Smooth muscle cell (in vitro differentiated cells): ENCODE data around the gene UVSSA. TPM values are rescaled to one million over a fixed set of nuclear protein-coding genes. Genes with fewer than 3 reads are reported as not detected.

ENCODE experiments used
- DNase-seq: peaks from one replicate; lab custom pipeline; 2025; ENCODE audit not compliant: unreplicated experiment; lab: John Stamatoyannopoulos, UW
- H2AFZ ChIP-seq: fragments of 200-600 bp; sonication (generic); 2 replicates; pipeline ENCODE4 v1.6.0; 2016; ENCODE audit warnings: antibody characterized with exemption, low read depth, mild to moderate bottlenecking
- H3F3A ChIP-seq: fragments of 200-600 bp; sonication (generic); 2 replicates; pipeline ENCODE4 v1.6.0; 2017; ENCODE audit warnings: antibody characterized with exemption, low read depth
- H3K27ac ChIP-seq: fragments of 200-600 bp; sonication (generic); 2 replicates; pipeline ENCODE4 v1.5.1; 2016; ENCODE audit warnings: low read depth, mild to moderate bottlenecking
- H3K27me3 ChIP-seq: fragments of 200-600 bp; sonication (generic); 2 replicates; pipeline ENCODE4 v1.6.1; 2016; ENCODE audit warnings: low read depth, mild to moderate bottlenecking
- H3K36me3 ChIP-seq: fragments of 200-600 bp; sonication (generic); 2 replicates; pipeline ENCODE4 v1.5.1; 2016; ENCODE audit warnings: low read depth
- H3K4me1 ChIP-seq: fragments of 200-600 bp; sonication (generic); 2 replicates; pipeline ENCODE4 v1.5.1; 2016; ENCODE audit warnings: low read depth
- H3K4me2 ChIP-seq: fragments of 200-600 bp; sonication (generic); 2 replicates; pipeline ENCODE4 v1.6.0; 2016; ENCODE audit warnings: mild to moderate bottlenecking
- H3K4me3 ChIP-seq: fragments of 200-600 bp; sonication (generic); 2 replicates; pipeline ENCODE4 v1.5.1; 2016; ENCODE audit warnings: mild to moderate bottlenecking
- H3K79me2 ChIP-seq: fragments of 200-600 bp; sonication (generic); 2 replicates; pipeline ENCODE4 v1.6.0; 2016; ENCODE audit warnings: low read depth, mild to moderate bottlenecking
- H3K9ac ChIP-seq: fragments of 200-600 bp; sonication (generic); 2 replicates; pipeline ENCODE4 v1.6.0; 2016; ENCODE audit warnings: low read depth
- H3K9me3 ChIP-seq: fragments of 200-600 bp; sonication (generic); replicated peaks from 2 replicates; pipeline ENCODE4 v1.5.1; 2016; ENCODE audit warnings: low read depth
- H4K20me1 ChIP-seq: fragments of 200-600 bp; sonication (generic); 2 replicates; pipeline ENCODE4 v1.6.0; 2016; ENCODE audit warnings: low read depth
- WGBS: methylation state at CpG from one replicate; pipeline ENCODE4 v1.1.7; 2016; ENCODE audit warnings: low lambda C conversion rate; 5-methylcytosine and 5-hydroxymethylcytosine counted together
- polyA plus RNA-seq: library from polyadenylated mRNA; unstranded; fragments of >200 nt; fragmentation: Nextera tagmentation; extraction: Ambion mirVana; gene quantifications from 2 replicates; pipeline ENCODE4 v1.2.1, GENCODE V29; 2016
- total RNA-seq: library from RNA; depleted of rRNA; stranded (reverse); fragments of >200 nt; gene quantifications from 2 replicates; pipeline ENCODE4 v1.2.3, GENCODE V29; 2014
- TF ChIP-seq, protein P1 (sequence below): fragments of 200-600 bp; sonication (generic); IDR thresholded peaks from 2 replicates; pipeline ENCODE4 v1.5.1; 2017; ENCODE audit warnings: borderline replicate concordance, mild to moderate bottlenecking, antibody characterized with exemption; ENCODE audit not compliant: insufficient read depth, poor library complexity, severe bottlenecking

UVSSA gene
- total and polyA plus RNA-seq, 2 experiments from 2014 or later, result 9.0 to 13.0 TPM

DNA sequence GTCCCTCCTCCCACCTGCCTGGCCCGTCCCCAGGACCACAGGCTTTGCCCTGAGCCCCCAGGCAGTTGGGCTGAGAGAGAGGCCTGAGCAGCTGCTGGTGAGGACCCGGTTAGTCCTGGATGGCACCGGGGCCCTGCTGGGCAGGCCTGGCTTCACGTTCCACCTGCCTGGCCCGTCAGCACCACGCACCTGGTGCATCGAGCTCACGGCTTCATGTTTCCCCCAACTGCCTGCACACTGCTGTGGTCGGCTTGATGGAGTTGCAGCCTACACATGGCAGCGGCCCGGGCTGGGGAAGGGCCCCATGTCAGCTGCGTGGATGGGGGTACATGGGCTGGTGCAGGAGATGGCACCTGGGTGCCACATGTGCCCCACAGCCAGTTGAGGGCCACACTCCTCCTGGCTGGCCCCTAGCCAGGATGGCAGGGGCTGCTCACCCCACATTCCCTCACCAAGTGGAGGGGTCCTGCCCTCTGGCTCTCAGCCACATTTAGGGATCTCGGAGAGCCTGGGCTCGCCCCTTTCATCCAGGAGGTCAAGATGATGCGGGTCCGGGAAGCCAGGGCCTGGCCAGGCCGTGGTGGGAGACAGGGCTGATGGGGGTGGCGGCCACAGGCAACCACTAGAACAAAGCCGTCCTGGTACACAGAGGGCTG, 30.7 kb downstream of the UVSSA start:
- no peaks in the 10 kb centered on the region for H3K36me3 ChIP-seq
- H3K27me3 ChIP-seq, result no peaks in the 10 kb centered on the region
- H3K27ac ChIP-seq, result no peak overlapping the region
- no peak overlapping the region for H2AFZ ChIP-seq
- no peaks in the 10 kb centered on the region for H3K4me1 ChIP-seq
- no peak for DNase-seq
- TF ChIP-seq, protein P1, sequence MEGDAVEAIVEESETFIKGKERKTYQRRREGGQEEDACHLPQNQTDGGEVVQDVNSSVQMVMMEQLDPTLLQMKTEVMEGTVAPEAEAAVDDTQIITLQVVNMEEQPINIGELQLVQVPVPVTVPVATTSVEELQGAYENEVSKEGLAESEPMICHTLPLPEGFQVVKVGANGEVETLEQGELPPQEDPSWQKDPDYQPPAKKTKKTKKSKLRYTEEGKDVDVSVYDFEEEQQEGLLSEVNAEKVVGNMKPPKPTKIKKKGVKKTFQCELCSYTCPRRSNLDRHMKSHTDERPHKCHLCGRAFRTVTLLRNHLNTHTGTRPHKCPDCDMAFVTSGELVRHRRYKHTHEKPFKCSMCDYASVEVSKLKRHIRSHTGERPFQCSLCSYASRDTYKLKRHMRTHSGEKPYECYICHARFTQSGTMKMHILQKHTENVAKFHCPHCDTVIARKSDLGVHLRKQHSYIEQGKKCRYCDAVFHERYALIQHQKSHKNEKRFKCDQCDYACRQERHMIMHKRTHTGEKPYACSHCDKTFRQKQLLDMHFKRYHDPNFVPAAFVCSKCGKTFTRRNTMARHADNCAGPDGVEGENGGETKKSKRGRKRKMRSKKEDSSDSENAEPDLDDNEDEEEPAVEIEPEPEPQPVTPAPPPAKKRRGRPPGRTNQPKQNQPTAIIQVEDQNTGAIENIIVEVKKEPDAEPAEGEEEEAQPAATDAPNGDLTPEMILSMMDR, result no peak
- no peaks in the 10 kb centered on the region for H3K79me2 ChIP-seq
- no peak overlapping the region for H3K9ac ChIP-seq
- no peak overlapping the region for H3K4me3 ChIP-seq
- no peaks in the 10 kb centered on the region for H3F3A ChIP-seq
- H4K20me1 ChIP-seq, result no peaks in the 10 kb centered on the region
- WGBS, result 90% methylated on average over 19 of the region's 19 CpGs
- no peaks in the 10 kb centered on the region for H3K9me3 ChIP-seq
- no peak overlapping the region for H3K4me2 ChIP-seq

DNA sequence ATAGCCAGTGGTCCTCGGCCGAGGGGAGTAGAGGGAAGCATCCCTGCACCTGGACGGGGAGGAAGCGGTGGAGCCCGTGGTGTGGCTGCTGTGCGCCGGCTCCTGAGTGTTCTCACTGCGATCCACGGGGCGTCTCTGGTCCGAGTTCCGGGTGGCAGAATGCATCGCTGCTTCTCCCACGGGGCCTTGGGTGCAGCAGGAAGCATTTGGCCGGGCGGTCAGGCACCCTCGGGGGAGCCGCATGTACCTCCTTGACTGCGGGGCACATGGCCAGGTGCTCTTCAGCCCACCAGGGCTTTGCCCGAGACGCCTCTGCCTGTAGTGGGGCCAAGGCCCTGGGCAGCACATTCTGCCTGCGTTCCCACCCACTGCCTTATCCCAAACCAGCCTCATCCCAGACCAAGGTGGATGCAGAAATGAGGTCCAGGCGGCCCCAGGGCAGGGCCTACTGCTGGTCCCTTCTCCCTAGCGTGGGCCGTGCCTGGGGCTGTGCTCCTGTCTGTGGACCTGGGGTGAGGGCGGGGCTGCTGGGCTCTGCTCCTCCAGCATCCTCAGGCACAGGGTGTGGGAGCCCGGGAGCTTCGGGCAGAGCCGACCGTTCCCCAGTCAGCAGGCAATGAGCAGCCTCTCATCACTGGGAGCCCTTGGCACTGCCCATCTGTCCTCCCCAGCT, 31.7 kb downstream of the UVSSA start:
- Histone ChIP-seq H3F3A (no peaks in the 10 kb centered on the region), H3K9me3 (no peaks in the 10 kb centered on the region), H4K20me1 (no peaks in the 10 kb centered on the region), H3K9ac (no peak overlapping the region), H3K4me2 (no peak overlapping the region), H2AFZ (no peak overlapping the region), H3K79me2 (no peaks in the 10 kb centered on the region), H3K4me1 (no peaks in the 10 kb centered on the region), H3K4me3 (no peak overlapping the region), H3K27me3 (no peaks in the 10 kb centered on the region), H3K27ac (no peak overlapping the region), H3K36me3 (no peaks in the 10 kb centered on the region)
- TF ChIP-seq, protein P1, result no peak
- no peak for DNase-seq
- 96% methylated on average over 30 of the region's 30 CpGs for WGBS

DNA sequence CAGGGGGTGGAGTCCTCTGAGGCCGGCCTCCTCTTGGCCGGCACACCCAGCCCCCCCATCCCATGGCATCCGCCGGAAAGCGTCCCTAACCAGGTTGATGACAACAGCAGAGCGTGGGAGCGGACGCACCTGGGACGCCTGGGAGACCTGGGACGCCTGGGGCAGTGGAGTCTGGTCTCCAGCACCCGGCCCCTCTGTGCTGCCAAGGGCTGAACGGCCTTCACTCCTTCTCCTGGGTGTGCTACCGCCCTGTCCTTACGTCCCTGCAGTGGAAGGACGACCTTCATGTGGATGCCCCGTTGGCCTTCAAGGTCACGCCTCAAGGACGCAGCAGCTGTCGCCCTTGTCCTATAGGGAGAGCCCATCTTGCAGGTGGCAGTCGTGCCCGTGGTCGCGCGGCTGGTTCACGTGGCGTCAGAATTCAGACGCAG, 32.4 kb downstream of the UVSSA start:
- Histone ChIP-seq H3K9ac (no peak overlapping the region), H3K4me3 (no peak overlapping the region), H3K27ac (no peak overlapping the region), H2AFZ (no peak overlapping the region), H3K4me1 (no peaks in the 10 kb centered on the region), H3K36me3 (no peaks in the 10 kb centered on the region), H3F3A (no peaks in the 10 kb centered on the region), H3K4me2 (no peak overlapping the region), H4K20me1 (no peaks in the 10 kb centered on the region), H3K9me3 (no peaks in the 10 kb centered on the region), H3K79me2 (no peaks in the 10 kb centered on the region), H3K27me3 (no peaks in the 10 kb centered on the region)
- WGBS, result 96% methylated on average over 27 of the region's 27 CpGs
- DNase-seq, result no peak
- TF ChIP-seq, protein P1, result no peak
